Kidney (tissue), 14 donors: Measurements from ENCODE around the gene STK17B. TPM values are rescaled to one million over a fixed set of nuclear protein-coding genes. Genes with fewer than 3 reads are reported as not detected.
A peak's percentile ranks its signal among the peaks of the same experiment; 100 is the strongest.

ENCODE experiments used
- DNase-seq, 5 donors: peaks; one replicate each; pipeline ENCODE4 v3.0.0-alpha.2; 2013 to 2020
- FAIRE-seq: peaks from 2 replicates; lab custom pipeline; 2012; peaks lifted over from hg19 to GRCh38; lab: Jason Lieb, UNC
- H3K27ac ChIP-seq, 2 donors: one replicate each; pipeline ENCODE4 v1.7.0; 2013; ENCODE audit warnings: low read depth in 2 of 2, low read length in 2 of 2, inconsistent platforms in 1 of 2
- H3K27me3 ChIP-seq: one replicate; pipeline ENCODE4 v1.7.1; 2013; ENCODE audit warnings: low read length, inconsistent platforms; ENCODE audit not compliant: control insufficient read depth, insufficient read depth
- H3K36me3 ChIP-seq, 3 donors: one replicate each; pipeline versions ENCODE4 v1.7.0 to v1.7.1; 2013; ENCODE audit warnings: low read length in 3 of 3, control low read depth in 1 of 3, inconsistent platforms in 1 of 3; ENCODE audit not compliant: insufficient read depth in 3 of 3, control insufficient read depth in 2 of 3
- H3K4me1 ChIP-seq, 3 donors: one replicate each; pipeline versions ENCODE4 v1.7.0 to v1.7.1; 2013; ENCODE audit warnings: low read length in 3 of 3, inconsistent platforms in 1 of 3, low read depth in 1 of 3; ENCODE audit not compliant: control insufficient read depth in 2 of 3, insufficient read depth in 2 of 3
- H3K4me3 ChIP-seq, 3 donors: one replicate each; pipeline versions ENCODE4 v1.7.0 to v1.8.1; 2013; ENCODE audit warnings: low read length in 3 of 3, control low read depth in 1 of 3, inconsistent platforms in 1 of 3
- H3K9ac ChIP-seq, 3 donors: one replicate each; pipeline versions ENCODE4 v1.7.0 to v1.7.1; 2013; ENCODE audit warnings: low read length in 3 of 3, control low read depth in 1 of 3, inconsistent platforms in 1 of 3
- H3K9me3 ChIP-seq, 3 donors: one replicate each; pipeline versions ENCODE4 v1.7.0 to v1.7.1; 2013; ENCODE audit warnings: low read length in 3 of 3, control low read depth in 1 of 3, inconsistent platforms in 1 of 3; ENCODE audit not compliant: control insufficient read depth in 2 of 3, insufficient read depth in 1 of 3
- intact Hi-C: fragments of 100-400 bp; cut with DNase I; formaldehyde crosslinking; loops from one replicate; pipeline ENCODE4 v1.11.1; 2022
- polyA plus RNA-seq: library from polyadenylated mRNA; stranded (reverse); fragments of 350-450 nt; fragmentation: Illumina TruSeq; extraction: RNeasy Lipid Tissue Mini Kit (QIAGEN cat#74804); gene quantifications from one replicate; pipeline ENCODE4 v1.2.3, GENCODE V29; 2014; ENCODE audit warnings: low read depth, low replicate concordance; ENCODE audit not compliant: insufficient read depth
- total RNA-seq: library from RNA; stranded (reverse); fragmentation: NEBNext Ultra II Directional; extraction: Animal tissue kit (Norgen Biotek cat#: 25700); gene quantifications from one replicate; pipeline ENCODE4 v1.2.1, GENCODE V29; 2021
- TF ChIP-seq, protein P1 (sequence below): IDR thresholded peaks from 3 replicates; pipeline ENCODE4 v1.5.1; 2012; ENCODE audit warnings: mild to moderate bottlenecking, moderate library complexity, borderline replicate concordance; ENCODE audit not compliant: insufficient read depth; ENCODE audit errors: extremely low read depth
- donor health status: control.
- donor health status: control.
- donor health status: control.
- donor health status: control.
- donor health status: control.
- donor health status: DM: yes; HTN: yes; CAD: no.
- donor health status: Normal renal cell carcinoma (clear cell type).

The STK17B gene
- total and polyA plus RNA-seq, 2 donors from 2014 or later, result 3.4 to 41.0 TPM

DNA sequence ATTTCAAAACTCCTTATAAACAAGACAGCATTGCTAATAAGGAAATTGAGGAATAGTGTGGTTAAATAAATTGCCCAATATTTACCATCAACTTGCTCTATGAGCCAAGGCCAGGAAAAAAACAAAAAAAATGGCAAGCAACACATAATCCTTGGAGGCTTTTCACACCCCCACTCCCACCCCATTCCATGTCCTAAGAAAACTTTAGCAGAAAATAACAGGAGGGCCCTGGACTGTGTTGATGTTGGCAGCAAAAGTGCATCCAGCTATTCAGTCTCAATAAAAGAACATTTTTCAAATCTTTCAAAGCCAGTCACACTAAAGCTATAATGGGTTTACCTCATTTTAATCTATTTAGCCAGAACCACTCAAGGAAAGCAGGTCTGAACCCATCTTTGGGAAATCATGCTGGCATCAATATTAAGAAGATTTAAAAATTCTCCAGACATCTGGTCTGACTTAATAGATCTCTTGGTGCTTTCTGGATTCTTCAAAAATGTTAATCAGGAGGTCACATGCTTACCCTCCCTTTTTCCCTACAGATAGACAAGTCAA lies 34.6 kb upstream of the STK17B start:
- no peaks in the 10 kb centered on the region for H3K36me3 ChIP-seq
- DNase-seq, result peak in 1 of 5 donors; percentile 16
- no peak overlapping the region for H3K27ac ChIP-seq
- H3K9ac ChIP-seq, result no peak overlapping the region
- no peak overlapping the region for H3K4me3 ChIP-seq
- no peaks in the 10 kb centered on the region for H3K27me3 ChIP-seq
- peaks cover 0 to 3% (median 0%) of the 10 kb centered on the region in 3 donors for H3K4me1 ChIP-seq
- intact Hi-C loops, result no loop called here
- TF ChIP-seq, protein P1, sequence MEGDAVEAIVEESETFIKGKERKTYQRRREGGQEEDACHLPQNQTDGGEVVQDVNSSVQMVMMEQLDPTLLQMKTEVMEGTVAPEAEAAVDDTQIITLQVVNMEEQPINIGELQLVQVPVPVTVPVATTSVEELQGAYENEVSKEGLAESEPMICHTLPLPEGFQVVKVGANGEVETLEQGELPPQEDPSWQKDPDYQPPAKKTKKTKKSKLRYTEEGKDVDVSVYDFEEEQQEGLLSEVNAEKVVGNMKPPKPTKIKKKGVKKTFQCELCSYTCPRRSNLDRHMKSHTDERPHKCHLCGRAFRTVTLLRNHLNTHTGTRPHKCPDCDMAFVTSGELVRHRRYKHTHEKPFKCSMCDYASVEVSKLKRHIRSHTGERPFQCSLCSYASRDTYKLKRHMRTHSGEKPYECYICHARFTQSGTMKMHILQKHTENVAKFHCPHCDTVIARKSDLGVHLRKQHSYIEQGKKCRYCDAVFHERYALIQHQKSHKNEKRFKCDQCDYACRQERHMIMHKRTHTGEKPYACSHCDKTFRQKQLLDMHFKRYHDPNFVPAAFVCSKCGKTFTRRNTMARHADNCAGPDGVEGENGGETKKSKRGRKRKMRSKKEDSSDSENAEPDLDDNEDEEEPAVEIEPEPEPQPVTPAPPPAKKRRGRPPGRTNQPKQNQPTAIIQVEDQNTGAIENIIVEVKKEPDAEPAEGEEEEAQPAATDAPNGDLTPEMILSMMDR, result no peak
- no peaks in the 10 kb centered on the region for H3K9me3 ChIP-seq
- no peak for FAIRE-seq

DNA sequence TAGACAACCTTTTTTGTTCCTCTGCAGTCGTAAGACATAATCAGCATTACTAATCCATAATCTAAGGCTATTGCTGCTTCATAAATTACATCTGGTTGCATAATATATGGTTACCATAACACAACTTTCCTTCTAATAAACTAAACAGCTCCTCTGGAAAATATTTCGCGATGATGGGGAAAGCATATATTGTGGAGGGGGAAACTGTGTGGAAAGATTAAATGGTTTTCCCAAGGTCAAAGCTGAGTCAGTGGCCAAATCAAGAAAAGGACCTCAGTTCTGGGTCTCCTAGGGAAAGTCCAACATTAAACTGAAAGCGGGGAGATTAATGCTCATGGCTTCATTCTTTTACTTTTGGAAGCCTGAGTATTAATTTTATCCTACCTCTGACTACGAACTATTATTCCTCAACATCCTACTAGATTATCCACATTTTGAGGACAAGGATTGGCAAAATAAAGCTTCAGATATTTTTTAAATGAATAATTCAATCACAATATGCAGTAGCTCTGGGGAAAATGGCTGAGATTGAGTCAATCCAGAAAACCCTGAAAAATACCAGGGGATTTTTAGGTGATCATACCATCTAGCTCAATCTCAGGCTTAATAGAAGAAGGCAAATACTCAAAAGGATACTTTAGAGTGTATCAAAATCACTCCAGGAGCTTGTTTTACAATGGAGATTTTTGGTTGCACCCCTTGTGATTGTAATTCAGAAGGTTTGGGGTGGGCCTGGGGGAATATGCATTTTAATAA lies 33.8 kb upstream of the STK17B start:
- Histone ChIP-seq H3K27me3 (no peaks in the 10 kb centered on the region), H3K9ac (no peak overlapping the region), H3K4me3 (no peak overlapping the region), H3K4me1 (peaks cover 0 to 3% (median 0%) of the 10 kb centered on the region in 3 donors), H3K9me3 (no peaks in the 10 kb centered on the region), H3K27ac (no peak overlapping the region), H3K36me3 (no peaks in the 10 kb centered on the region)
- TF ChIP-seq, protein P1, result no peak
- DNase-seq, result no peak
- FAIRE-seq, result no peak
- intact Hi-C loops, result no loop called here

DNA sequence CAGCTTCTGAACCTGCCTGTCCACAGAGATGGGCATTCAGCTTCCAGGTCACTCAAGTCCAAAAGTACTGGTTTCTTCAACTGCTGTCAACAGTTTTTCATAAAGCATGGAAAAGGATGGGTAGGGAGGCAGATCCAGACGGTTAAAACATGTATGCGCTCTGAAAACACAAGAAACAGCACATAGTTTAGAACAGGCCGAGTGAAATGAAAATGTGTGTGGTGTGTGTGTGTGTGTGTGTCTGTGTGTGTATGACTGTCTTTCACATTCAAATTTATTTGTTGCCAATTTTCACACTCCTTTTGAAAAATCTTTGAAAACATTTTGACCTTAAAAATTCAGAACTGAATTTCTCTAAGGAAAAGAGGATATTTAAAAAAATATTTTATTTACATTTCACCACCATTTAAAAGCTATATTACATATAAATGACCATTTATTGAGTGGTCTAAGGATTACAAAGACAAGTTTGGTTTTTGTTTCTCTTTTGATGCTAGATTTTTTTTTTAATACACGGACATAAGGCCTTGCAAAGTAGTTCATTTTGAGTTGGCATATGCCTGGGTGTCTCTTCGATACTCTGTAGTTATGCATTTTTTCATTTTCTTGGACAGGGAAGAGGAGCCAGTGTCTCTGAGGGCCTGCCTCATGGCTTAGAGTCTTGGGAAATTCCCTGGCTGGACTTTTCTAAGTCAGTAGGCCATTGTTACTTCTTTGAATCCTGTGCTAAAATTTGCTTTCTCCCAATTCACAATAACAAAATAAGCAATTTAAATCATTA lies 30.0 kb upstream of the STK17B start:
- intact Hi-C loops, result no loop called here
- Histone ChIP-seq H3K36me3 (no peaks in the 10 kb centered on the region), H3K9me3 (no peaks in the 10 kb centered on the region), H3K4me3 (no peak overlapping the region), H3K27ac (no peak overlapping the region), H3K9ac (no peak overlapping the region), H3K4me1 (peaks cover 0 to 3% (median 0%) of the 10 kb centered on the region in 3 donors), H3K27me3 (no peaks in the 10 kb centered on the region)
- DNase-seq (no peak), FAIRE-seq (peak; percentile 83)
- TF ChIP-seq, protein P1, result no peak
